ENCODE measurements around the gene CAPS2.

The CAPS2 gene

DNA sequence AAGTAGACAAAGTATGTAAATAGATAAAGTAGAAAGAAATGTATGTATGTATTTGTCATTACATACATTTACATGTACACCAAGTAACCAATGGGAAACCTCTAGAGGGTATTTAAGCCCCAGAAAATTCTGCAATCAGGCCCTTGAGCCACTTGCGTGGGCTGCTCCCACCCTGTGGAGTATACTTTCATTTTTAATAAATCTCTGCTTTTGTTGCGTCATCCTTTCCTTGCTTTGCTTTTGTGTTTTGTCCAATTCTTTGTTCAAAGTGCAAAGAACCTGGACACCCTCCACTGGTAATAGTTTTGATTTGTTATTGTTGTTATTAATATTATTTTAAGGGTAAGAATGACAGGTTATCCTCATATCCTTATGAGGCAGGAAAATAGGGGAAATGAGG lies 21.8 kb downstream of the CAPS2 start:
- TF ChIP-seq, protein P1, sequence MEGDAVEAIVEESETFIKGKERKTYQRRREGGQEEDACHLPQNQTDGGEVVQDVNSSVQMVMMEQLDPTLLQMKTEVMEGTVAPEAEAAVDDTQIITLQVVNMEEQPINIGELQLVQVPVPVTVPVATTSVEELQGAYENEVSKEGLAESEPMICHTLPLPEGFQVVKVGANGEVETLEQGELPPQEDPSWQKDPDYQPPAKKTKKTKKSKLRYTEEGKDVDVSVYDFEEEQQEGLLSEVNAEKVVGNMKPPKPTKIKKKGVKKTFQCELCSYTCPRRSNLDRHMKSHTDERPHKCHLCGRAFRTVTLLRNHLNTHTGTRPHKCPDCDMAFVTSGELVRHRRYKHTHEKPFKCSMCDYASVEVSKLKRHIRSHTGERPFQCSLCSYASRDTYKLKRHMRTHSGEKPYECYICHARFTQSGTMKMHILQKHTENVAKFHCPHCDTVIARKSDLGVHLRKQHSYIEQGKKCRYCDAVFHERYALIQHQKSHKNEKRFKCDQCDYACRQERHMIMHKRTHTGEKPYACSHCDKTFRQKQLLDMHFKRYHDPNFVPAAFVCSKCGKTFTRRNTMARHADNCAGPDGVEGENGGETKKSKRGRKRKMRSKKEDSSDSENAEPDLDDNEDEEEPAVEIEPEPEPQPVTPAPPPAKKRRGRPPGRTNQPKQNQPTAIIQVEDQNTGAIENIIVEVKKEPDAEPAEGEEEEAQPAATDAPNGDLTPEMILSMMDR (IDR thresholded peaks at IDR 0.05; ENCODE audit: low read length, missing control alignments) = no peak
- no peak overlapping the region for H3K4me3 ChIP-seq (replicated peaks; ENCODE audit: low read depth, low read length)
- peak; percentile 13 for DNase-seq (ENCODE audit: low read depth)

DNA sequence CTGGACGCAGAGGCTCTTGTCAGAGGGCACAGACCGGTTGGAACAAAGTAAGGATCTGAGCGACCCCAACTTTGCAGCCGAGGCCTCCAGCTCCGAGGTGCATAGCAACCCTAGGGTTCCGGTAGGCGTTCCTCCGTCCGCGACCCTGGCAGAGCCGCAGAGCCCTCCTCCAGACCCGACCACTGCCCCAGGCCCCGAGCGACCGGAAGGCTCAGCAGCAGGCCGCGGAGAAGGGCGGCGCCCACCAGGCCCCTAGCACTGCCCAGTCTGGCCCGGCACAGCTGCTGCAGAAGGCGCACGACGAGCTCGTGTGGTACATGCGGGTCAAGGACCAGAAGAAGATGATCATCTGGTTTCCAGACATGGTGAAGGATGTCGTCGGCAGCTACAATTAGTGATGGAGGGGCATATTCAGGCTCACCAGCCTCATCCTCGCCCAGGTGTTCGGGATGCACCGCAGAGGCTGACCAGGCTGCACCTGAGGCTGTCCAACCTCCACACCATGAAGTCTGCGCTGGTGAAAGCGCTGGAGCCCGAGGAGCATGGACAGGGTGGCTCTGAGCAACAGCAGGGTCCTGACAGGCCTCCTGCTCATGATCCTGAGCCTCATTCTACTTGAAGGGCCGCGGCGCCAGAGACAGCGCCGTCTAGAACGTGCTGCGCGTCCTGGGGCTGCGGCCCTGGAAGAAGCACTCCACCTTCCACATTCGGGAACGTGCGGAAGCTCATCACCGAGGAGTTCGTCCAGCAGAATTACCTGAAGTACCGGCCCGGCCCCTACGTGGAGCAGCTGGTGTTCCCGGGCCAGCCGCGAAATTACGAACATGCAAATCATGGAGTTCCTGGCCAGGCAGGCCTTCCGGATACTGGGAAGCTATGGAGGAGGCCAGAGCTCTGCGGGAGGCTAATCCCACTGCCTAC lies 24.5 kb downstream of the CAPS2 start:
- H3K4me3 ChIP-seq (replicated peaks; ENCODE audit: low read depth, low read length) = no peak overlapping the region
- no peak for DNase-seq (ENCODE audit: low read depth)
- TF ChIP-seq, protein P1 (IDR thresholded peaks at IDR 0.05; ENCODE audit: low read length, missing control alignments) = no peak

DNA sequence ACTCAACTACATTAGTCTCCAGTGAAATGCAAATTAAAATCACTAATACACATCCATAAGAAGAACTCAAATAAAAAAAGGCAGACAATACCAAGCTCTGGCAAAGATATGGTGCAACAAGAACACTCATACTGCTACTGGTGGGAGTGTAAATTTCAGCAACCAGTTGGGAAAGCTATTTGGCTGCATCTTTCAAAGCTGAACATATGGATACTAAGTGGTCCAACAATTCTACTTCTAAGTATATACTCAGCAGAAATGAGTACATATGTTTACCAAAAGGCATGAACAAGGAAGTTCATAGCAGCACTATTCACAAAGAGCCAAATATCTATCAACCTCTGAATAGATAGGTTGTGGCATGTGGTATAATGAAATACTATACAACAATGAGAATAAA lies 27.3 kb downstream of the CAPS2 start:
- TF ChIP-seq, protein P1 (IDR thresholded peaks at IDR 0.05; ENCODE audit: low read length, missing control alignments) = no peak
- H3K4me3 ChIP-seq (replicated peaks; ENCODE audit: low read depth, low read length) = no peak overlapping the region
- DNase-seq (ENCODE audit: low read depth) = no peak

DNA sequence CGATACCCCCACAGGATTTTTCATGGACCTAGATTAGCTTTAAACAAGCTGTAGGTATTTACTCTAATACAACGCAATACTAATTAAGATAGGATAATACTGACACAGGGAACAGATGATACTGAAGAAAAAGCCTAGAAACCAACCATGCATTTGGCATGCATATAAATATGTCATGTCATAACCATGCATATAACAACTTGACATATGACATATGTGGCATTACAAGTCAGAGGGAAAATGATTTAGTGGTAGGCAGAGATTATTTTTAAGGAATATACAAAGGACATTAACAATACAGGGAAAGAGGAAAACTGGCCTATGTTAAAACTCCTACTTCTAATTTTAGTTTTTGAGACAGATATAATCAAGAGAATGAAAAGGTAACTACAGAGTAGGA lies 27.9 kb downstream of the CAPS2 start:
- no peak overlapping the region for H3K4me3 ChIP-seq (replicated peaks; ENCODE audit: low read depth, low read length)
- no peak for DNase-seq (ENCODE audit: low read depth)
- TF ChIP-seq, protein P1 (IDR thresholded peaks at IDR 0.05; ENCODE audit: low read length, missing control alignments) = no peak

DNA sequence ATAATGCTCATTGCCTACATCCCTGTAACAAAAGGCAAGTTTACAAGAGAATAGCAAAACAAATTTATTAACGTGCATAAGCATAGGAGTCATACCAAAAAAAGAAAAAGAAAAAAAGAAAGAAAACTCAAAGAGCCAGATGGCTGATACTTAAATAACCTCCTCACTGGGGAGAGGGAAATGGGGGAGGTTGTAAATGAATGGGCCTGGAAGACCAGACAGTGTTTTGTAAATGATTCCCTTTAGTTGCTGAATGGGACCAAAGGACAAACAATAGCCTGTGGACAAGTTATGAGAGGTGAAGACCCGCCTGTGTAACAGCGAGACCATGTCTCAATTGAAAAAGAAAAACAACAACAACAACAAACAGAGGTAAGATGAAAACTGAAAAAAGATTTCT lies 35.3 kb downstream of the CAPS2 start:
- no peak for DNase-seq (ENCODE audit: low read depth)
- H3K4me3 ChIP-seq (replicated peaks; ENCODE audit: low read depth, low read length) = no peak overlapping the region
- TF ChIP-seq, protein P1 (IDR thresholded peaks at IDR 0.05; ENCODE audit: low read length, missing control alignments) = no peak

DNA sequence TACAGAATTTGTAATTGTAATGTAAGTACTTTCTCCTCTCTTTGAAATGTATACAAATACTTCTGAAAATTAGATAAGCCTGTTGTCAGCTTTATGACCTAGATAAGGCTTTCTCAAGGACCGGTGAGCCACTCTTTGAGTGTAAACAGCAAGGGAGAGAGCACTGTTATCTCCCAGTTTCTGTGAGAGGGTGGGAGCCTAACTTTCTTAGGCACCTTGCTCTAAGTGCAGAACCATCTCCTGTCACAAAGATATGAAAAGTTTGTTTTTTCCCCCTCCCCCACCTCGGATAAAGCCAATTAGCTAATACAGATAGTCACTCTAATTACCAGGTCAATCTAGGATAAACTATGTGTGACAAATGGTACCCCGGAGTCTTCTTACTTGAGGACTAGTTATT lies 35.8 kb downstream of the CAPS2 start:
- no peak for DNase-seq (ENCODE audit: low read depth)
- no peak overlapping the region for H3K4me3 ChIP-seq (replicated peaks; ENCODE audit: low read depth, low read length)
- TF ChIP-seq, protein P1 (IDR thresholded peaks at IDR 0.05; ENCODE audit: low read length, missing control alignments) = no peak

DNA sequence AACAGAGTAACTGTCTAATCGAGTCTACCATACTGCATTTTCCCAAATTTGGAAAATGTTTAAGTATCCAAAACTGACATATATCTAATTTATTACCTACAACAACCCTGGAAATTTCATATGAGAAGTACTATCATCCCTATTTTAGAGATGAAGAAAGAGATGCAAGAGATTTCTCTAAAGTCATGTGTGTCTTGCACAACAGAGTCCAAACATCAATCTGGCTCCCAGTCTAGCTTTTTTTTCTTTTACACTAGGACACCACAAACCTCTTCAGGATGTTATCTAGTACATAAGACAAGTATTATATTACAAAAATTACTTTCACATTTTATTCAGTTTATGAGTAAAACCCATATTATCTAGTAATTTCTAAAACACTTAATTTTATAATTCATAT lies 39.1 kb downstream of the CAPS2 start:
- H3K4me3 ChIP-seq (replicated peaks; ENCODE audit: low read depth, low read length) = no peak overlapping the region
- TF ChIP-seq, protein P1 (IDR thresholded peaks at IDR 0.05; ENCODE audit: low read length, missing control alignments) = no peak
- DNase-seq (ENCODE audit: low read depth) = no peak
